Epidermal melanocyte (primary cell): Measurements from ENCODE around the gene MYH11.
"Not testable (repeated sequence)": the region's sequence is repeated elsewhere in the genome, so short reads cannot be mapped to it uniquely, and the experiment has no call there.

Source experiments
- DNase-seq: peaks from one replicate; pipeline ENCODE4 v3.0.0; 2011; ENCODE audit warnings: low spot score; ENCODE audit not compliant: insufficient read length

The MYH11 gene

DNA sequence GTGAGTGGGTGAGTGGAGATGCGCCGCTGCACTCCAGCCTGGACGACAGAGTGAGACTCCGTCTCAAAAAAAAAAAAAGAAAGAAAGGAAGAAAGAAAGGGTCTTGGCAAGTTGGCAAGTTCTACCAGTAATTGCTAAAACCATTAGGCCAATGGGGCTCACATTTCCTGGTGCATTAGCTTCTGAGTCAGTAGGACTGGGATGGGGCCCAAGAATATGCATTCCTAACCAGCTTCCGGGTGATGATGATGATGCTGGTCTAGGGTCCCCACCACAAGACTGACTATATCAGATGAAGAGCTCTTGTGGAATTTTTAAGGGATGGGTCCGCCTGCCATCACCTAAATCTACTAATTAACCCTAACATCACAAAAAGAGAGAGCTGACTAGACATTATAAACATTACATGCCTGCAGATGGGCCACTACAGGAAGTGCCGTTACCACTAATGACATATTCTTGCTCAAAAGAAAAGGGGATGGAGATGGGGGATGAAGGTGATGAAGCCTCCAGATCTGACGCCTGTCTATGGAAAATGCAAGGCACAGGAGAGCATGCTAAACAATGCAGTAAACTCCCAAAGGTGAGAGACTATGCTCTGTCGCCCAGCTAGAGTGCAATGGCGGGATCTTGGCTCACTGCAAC lies 13.1 kb downstream of the MYH11 start:
- no peak for DNase-seq

DNA sequence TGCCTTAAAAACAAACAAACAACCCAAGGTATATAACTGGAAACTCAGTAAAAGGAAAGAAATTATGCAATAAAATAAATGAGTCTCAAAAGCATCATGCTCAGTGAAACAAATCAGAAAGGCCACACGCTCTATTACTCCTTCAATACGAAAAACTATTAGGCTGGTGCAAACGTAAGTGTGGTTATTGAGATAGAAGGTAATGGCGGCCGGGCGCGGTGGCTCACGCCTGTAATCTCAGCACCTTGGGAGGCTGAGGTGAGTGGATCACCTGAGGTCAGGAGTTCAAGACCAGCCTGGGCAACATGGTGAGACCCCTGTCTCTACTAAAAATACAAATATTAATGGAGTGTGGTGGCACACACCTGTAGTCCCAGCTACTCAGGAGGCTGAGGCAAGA lies 17.6 kb downstream of the MYH11 start:
- DNase-seq: not testable (repeated sequence)

DNA sequence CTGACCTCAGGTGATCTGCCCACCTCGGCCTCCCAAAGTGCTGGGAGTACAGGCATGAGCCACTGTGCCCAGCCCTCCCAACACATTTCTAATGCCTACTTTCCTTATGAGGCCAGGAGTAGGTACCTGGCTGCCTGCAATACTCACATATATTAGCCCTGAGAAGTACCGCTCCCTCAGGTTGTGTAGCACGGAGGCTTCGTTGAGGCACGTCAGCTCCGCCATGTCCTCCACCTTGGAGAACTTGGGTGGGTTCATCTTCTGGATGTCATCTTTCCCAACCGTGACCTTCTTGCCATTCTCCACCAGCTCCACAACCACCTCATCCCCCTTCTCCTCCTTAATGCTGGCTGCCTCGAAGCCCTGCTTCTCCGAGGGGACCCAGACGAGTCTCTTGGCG lies 19.1 kb downstream of the MYH11 start:
- no peak for DNase-seq

DNA sequence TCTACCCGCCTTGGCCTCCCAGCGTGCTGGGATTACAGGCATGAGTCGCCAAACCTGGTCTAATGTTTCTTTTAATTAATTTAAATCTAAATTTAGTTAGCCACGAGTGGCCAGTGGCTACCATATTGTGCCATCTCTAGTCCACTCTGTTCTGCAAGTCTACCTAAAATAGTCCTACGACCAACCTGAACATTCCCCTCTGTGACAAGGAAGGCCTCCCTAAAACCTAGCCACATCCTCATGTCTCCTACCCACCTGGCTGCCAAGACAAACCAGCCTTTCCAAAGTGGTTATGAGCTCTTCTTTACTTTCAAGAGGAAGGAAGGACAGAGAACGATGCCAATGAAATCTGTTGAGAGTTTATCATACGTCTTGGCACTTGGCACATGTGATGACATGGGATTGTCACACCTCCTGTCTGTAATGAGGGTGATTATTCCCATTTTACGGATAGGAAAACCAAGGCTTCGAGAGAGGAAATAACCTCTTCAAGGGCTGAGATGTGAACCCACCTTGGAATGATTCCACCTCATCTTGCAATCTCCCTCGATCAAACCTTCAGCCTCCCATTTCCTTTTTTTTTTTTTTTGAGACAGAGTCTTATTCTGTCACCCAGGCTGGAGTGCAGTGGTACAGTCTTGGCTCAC lies 19.7 kb downstream of the MYH11 start:
- DNase-seq: no peak

DNA sequence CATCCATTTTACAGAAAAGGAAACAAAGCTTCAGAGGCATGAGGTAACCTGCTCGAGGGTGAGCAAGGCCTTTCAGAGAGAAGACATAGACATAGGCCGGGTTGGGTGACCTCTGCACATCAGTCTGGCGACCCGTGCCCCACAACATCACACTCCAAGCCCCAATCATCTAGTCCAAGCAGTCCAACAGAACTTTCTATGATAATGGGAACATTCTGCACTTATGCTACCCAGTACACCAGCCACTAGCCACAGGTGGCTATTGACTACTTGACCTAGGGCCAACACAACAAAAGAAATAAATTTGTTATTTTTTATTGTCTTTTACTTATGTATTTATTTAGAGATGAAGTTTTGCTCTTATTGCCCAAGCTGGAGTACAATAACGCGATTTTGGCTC lies 20.8 kb downstream of the MYH11 start:
- DNase-seq: no peak

DNA sequence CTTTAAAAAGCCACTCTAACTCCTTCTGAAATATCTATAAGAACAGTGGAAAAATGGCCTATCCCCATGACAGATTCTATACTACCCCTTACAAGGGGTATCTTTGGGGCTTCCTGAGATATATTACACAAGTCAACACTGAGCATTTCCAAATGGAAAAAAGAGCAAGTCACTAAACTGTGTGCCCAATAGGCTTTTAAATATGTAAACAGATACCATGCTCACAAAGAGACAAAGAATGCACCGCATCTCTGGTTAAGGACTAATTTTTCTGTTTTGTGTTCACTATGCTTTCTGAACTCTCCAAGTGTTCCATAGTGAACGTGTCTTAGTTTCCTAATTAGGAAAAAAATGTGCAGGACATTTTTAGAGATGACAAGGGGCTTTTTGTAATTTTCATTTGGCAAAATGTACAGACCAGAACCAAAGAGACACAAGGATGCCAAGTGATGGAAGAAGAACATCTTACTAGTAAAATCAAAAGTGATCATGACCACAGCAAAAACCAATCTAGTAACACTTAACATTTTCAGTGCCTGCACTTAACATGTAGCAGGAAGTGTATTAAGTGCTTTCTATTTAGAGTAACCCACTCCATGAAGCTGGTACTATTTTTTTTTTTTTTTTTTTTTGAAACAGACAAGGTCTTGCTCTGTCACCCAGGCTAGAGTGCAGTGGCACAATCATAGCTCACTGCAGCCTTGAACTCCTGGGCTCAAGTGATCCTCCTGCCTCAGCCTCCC lies 21.5 kb downstream of the MYH11 start:
- DNase-seq: no peak

DNA sequence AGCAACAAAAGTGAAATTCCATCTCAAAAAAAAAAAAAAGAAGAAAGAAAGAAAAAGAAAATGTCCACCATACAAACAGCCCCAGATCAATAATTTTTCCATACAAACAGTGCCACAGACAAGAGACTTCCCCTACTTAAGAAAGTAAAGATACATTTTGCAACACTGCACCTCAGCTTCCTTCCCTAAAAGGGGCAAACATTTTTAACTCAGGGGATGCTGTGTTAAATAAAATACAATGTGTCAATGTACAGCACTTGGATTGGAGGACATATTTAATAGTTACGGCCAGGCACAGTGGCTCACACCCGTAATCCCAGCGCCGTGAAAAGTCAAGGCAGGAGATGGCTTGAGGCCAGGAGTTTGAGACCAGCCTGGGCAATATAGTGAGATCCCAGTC lies 22.3 kb downstream of the MYH11 start:
- no peak for DNase-seq

GRCh38 chr16:15833541-15833940 lies 23.3 kb downstream of the MYH11 start:
- no peak for DNase-seq

DNA sequence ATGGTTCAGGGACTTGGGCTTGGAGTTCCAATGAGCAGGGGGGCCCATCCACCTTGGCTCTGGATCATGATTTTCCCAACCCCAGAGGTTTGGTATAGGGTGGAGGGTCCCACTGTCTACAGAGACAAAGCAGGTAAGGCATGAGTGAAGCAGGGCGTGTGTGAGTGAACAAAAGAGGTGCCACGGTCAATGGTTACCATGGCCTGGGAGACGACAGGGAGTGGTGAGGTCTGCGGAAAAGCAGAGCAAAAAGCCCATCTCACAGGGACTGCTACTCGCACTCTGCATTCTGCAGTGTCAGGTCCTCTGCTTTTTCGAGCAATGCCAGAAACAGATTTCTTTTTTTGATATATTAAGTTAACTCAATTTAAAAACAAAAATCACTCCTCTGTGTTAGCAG lies 24.6 kb downstream of the MYH11 start:
- DNase-seq: no peak

- DNase-seq: no peak
These were observed 25.9 kb downstream of the MYH11 start for GRCh38 chr16:15830832-15831451.

- DNase-seq: no peak
These were observed 27.4 kb downstream of the MYH11 start for GRCh38 chr16:15829460-15829859.

DNA sequence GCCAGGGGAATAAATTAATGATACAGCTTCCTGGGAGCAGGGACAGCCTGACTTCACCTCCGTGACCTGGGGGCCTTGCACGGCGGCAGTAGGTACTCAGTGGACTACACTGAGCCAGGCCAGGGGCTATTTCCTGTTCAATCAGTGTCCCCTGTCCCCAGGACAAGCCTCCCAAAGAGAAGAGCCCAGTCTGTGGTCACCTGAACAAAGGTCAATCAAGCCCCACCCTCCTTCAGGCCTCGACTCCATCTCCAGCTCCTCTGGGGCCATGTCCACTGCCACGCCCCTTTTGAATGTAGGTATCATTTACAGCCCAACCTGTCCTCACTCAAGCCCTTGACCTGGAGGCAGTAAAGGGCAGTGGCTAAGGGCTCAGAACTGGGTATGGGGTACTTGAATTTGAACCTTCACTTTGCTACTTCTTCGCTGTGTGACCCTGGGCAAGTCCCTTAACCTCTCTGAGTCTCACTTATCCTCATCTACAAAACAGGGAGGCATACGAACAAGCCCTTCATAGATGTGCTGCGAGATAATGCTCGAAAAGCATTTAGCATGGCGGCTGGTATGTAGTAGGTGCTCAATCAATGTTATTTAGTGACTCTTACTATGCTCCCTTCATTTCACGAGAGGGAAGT lies 29.0 kb downstream of the MYH11 start:
- no peak for DNase-seq

GRCh38 chr16:15827299-15827698 lies 29.5 kb downstream of the MYH11 start:
- DNase-seq: no peak

GRCh38 chr16:15825750-15826305 lies 31.0 kb downstream of the MYH11 start:
- DNase-seq: no peak

- DNase-seq: no peak
These were observed 33.9 kb downstream of the MYH11 start for GRCh38 chr16:15822957-15823356.

GRCh38 chr16:15820837-15821236 lies 36.0 kb downstream of the MYH11 start:
- DNase-seq: no peak

- no peak for DNase-seq
These were observed 37.8 kb downstream of the MYH11 start for GRCh38 chr16:15819046-15819445.

DNA sequence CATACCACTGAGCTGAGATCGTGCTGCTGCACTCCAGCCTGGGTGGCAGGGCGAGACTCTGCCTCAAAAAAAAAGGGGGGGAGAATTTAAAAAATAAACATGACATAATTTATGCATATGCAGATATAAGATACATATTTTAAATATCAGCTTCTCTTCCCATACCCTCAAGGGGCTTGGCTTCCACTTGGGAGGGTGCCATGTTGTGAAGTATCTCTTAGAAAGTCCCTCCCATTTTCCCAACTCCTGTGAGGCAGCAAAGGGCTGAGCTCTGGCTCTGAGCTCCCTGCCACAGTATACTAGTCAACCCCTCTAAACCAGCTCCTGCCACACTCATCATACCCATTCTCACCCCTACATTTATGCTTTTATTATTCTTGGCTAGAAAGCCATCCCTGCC lies 39.4 kb downstream of the MYH11 start:
- no peak for DNase-seq

DNA sequence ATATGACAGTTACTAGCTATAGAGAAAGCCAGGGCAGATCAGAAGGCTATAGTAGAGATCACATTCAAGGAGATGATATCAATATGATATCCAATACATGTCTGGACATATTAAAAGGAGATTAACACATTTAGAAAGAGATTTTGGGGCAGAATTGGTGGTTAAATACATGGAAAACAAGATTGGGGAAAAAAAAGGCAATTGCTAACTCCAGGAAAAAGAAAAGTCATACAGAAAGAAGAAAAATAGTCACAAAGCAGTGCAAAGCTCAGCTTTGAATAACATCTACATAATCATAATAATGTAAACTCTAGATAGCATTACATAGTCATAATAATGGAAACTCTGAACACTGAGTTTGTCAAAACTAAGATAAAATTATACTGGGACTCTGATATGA lies 40.6 kb downstream of the MYH11 start:
- DNase-seq: no peak

DNA sequence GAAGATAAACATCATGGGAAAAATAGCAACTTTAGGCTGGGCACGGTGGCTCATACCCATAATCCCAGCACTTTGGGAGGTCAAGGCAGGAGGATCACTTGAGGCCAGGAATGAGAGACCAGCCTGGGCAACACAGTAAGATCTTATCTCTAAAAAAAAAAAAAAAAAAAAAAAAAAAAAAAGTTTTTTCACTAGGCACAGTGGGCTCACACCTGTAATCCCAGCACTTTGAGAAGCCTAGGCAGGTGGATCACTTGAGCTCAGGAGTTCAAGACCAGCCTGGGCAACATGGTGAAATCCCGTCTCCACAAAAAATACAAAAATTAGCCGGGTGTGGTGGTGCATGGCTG lies 44.5 kb downstream of the MYH11 start:
- DNase-seq: not testable (repeated sequence)
